ENCODE measurements around the gene IFNAR1. TPM values are rescaled to one million over a fixed set of nuclear protein-coding genes. Genes with fewer than 3 reads are reported as not detected.

IFNAR1 gene
- total and polyA plus RNA-seq, 2 donors (not counting 3 experiments of a cell fraction or from before 2014, with no cell fraction given): 16.2 to 47.8 TPM

DNA sequence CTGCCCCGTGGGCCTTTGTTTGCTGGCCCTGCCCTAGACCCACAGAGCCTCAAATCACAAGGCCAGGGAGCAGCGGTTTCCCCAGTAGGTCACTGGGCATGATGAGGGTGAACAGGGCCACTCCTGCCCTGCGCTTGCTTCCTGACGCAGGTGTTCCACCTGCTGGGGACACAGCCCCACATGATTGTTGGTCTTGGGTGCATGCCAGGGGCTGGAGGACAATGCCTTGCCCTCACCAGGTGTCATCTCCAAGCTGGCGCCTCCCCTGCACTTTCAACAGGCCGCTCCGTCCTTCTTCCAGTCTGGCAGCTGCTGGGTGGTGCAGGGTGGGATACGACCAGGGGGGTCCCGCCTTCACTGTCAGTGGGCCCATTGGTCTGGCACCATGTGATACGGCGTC lies 34.3 kb upstream of the IFNAR1 start:
- no peak overlapping the region for H3K27ac ChIP-seq (ENCODE audit: insufficient read depth, low read depth, low read length)
- no peaks in the 10 kb centered on the region for H3K9me1 ChIP-seq (replicated peaks; ENCODE audit: control insufficient read depth, extremely low read depth, insufficient read depth, low read length)
- no peaks in the 10 kb centered on the region for H4K20me1 ChIP-seq (replicated peaks; ENCODE audit: control insufficient read depth, extremely low read depth, insufficient read depth, low read length)
- FAIRE-seq: no peak
- ChIA-PET POLR2A (no interaction called here), CTCF (no interaction called here)
- dilution Hi-C loops (cut with MboI; ENCODE audit: extremely low pct_ligation_motif_present, low sequenced_read_pairs): no loop called here
- intact Hi-C loops (cut with micrococcal nuclease): no loop called here
- TF ChIP-seq, protein P1, sequence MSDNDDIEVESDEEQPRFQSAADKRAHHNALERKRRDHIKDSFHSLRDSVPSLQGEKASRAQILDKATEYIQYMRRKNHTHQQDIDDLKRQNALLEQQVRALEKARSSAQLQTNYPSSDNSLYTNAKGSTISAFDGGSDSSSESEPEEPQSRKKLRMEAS (IDR thresholded peaks at IDR 0.05; ENCODE audit: insufficient read depth, insufficient read length): no peak
- TF ChIP-seq POLR2A (IDR thresholded peaks at IDR 0.05; ENCODE audit: low read depth, low read length): no peak
- no peak for TF ChIP-seq EZH2 (IDR thresholded peaks at IDR 0.05; ENCODE audit: borderline replicate concordance, low read depth, low read length, severe bottlenecking)
- TF ChIP-seq JUN (IDR thresholded peaks at IDR 0.05; ENCODE audit: borderline replicate concordance, insufficient read depth, insufficient read length, low read depth): no peak
- TF ChIP-seq MYC (IDR thresholded peaks at IDR 0.05; ENCODE audit: low read depth, low read length): no peak
- TF ChIP-seq, protein P2, sequence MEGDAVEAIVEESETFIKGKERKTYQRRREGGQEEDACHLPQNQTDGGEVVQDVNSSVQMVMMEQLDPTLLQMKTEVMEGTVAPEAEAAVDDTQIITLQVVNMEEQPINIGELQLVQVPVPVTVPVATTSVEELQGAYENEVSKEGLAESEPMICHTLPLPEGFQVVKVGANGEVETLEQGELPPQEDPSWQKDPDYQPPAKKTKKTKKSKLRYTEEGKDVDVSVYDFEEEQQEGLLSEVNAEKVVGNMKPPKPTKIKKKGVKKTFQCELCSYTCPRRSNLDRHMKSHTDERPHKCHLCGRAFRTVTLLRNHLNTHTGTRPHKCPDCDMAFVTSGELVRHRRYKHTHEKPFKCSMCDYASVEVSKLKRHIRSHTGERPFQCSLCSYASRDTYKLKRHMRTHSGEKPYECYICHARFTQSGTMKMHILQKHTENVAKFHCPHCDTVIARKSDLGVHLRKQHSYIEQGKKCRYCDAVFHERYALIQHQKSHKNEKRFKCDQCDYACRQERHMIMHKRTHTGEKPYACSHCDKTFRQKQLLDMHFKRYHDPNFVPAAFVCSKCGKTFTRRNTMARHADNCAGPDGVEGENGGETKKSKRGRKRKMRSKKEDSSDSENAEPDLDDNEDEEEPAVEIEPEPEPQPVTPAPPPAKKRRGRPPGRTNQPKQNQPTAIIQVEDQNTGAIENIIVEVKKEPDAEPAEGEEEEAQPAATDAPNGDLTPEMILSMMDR (IDR thresholded peaks at IDR 0.05; ENCODE audit: extremely low read depth in 1 of 2, insufficient read depth in 1 of 2, low read depth in 1 of 2, low read length in 2 of 2): no peak
- peaks cover 0 to 5% of the 10 kb centered on the region in 2 experiments for H3K36me3 ChIP-seq (ENCODE audit: control insufficient read depth in 2 of 2, extremely low read depth in 1 of 2, insufficient read depth in 2 of 2, low read length in 2 of 2)
- BruUV-seq (replicated peaks): no TSS peak
- H3K27me3 ChIP-seq (ENCODE audit: control insufficient read depth in 2 of 2, insufficient read depth in 2 of 2, low read length in 2 of 2): no peaks in the 10 kb centered on the region
- H3K9ac ChIP-seq (replicated peaks; ENCODE audit: extremely low read depth, insufficient read depth, low read length): no peak overlapping the region
- H3K4me2 ChIP-seq (ENCODE audit: insufficient read depth, low read length): no peak overlapping the region
- H2AFZ ChIP-seq (ENCODE audit: low read depth, low read length): no peak overlapping the region
- H3K4me3 ChIP-seq (replicated peaks in 1 of 3; ENCODE audit: insufficient read depth in 1 of 3, low read depth in 1 of 3, low read length in 3 of 3): no peak overlapping the region
- peaks cover 28% of the 10 kb centered on the region for H3K4me1 ChIP-seq (ENCODE audit: control insufficient read depth, extremely low read depth, insufficient read depth, low read length)
- H3K79me2 ChIP-seq (ENCODE audit: control insufficient read depth, insufficient read depth, low read length): no peaks in the 10 kb centered on the region
- no peak for DNase-seq (ENCODE audit: low read depth, low spot score)
- no peaks in the 10 kb centered on the region for H3K9me3 ChIP-seq (replicated peaks; ENCODE audit: control insufficient read depth, insufficient read depth, low read length)

DNA sequence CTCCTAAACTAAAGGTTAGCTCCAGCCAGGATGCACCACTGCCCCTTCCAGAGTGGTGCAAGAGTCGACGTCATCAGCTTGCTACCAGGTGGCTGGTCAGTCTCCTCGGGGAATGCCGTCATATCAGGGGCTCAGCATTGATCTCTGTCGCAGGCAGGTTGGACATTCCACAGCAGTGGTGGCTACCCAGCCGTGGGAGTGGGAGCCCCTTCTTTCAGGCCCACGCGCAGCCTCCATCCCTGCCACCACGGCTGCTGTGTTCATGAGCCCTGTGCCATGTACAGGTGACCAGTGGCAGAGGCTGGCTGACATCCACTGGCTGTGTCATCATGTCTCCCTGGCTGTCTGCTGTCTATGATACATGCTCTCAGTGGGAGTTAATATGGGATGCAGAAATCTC lies 33.1 kb upstream of the IFNAR1 start:
- TF ChIP-seq POLR2A (IDR thresholded peaks at IDR 0.05; ENCODE audit: low read depth, low read length) (no peak), GATA2 (IDR thresholded peaks at IDR 0.05; ENCODE audit: insufficient read depth, insufficient read length, low read depth, low read length) (no peak), MYC (IDR thresholded peaks at IDR 0.05; ENCODE audit: low read depth, low read length) (no peak), JUN (IDR thresholded peaks at IDR 0.05; ENCODE audit: borderline replicate concordance, insufficient read depth, insufficient read length, low read depth) (no peak), EZH2 (IDR thresholded peaks at IDR 0.05; ENCODE audit: borderline replicate concordance, low read depth, low read length, severe bottlenecking) (no peak), FOS (IDR thresholded peaks at IDR 0.05; ENCODE audit: borderline replicate concordance, insufficient read depth, low read length) (no peak), POLR2AphosphoS5 (IDR thresholded peaks at IDR 0.05; ENCODE audit: insufficient read depth, low read depth, low read length) (no peak)
- TF ChIP-seq, protein P2 (IDR thresholded peaks at IDR 0.05; ENCODE audit: extremely low read depth in 1 of 2, insufficient read depth in 1 of 2, low read depth in 1 of 2, low read length in 2 of 2): no peak
- TF ChIP-seq, protein P1 (IDR thresholded peaks at IDR 0.05; ENCODE audit: insufficient read depth, insufficient read length): no peak
- POLR2A ChIA-PET: no interaction called here
- BruUV-seq (replicated peaks): no TSS peak

More for the DNA sequence above, 33.1 kb upstream of the IFNAR1 start:
- peaks cover 26% of the 10 kb centered on the region for H3K4me1 ChIP-seq (ENCODE audit: control insufficient read depth, extremely low read depth, insufficient read depth, low read length)
- no peaks in the 10 kb centered on the region for H3K79me2 ChIP-seq (ENCODE audit: control insufficient read depth, insufficient read depth, low read length)
- intact Hi-C loops (cut with micrococcal nuclease) (no loop called here), dilution Hi-C loops (cut with MboI; ENCODE audit: extremely low pct_ligation_motif_present, low sequenced_read_pairs) (no loop called here)
- H3K27me3 ChIP-seq (ENCODE audit: control insufficient read depth in 2 of 2, insufficient read depth in 2 of 2, low read length in 2 of 2): no peaks in the 10 kb centered on the region
- H3K27ac ChIP-seq (ENCODE audit: insufficient read depth, low read depth, low read length): no peak overlapping the region
- H3K9ac ChIP-seq (replicated peaks; ENCODE audit: extremely low read depth, insufficient read depth, low read length): no peak overlapping the region
- H3K36me3 ChIP-seq (ENCODE audit: control insufficient read depth in 2 of 2, extremely low read depth in 1 of 2, insufficient read depth in 2 of 2, low read length in 2 of 2): peaks cover 0 to 5% of the 10 kb centered on the region in 2 experiments
- H3K4me3 ChIP-seq (replicated peaks in 1 of 3; ENCODE audit: insufficient read depth in 1 of 3, low read depth in 1 of 3, low read length in 3 of 3): no peak overlapping the region
- no peaks in the 10 kb centered on the region for H3K9me1 ChIP-seq (replicated peaks; ENCODE audit: control insufficient read depth, extremely low read depth, insufficient read depth, low read length)
- no peak overlapping the region for H2AFZ ChIP-seq (ENCODE audit: low read depth, low read length)
- H3K9me3 ChIP-seq (replicated peaks; ENCODE audit: control insufficient read depth, insufficient read depth, low read length): no peaks in the 10 kb centered on the region
- no peaks in the 10 kb centered on the region for H4K20me1 ChIP-seq (replicated peaks; ENCODE audit: control insufficient read depth, extremely low read depth, insufficient read depth, low read length)
- DNase-seq (ENCODE audit: low read depth, low spot score) (no peak), FAIRE-seq (no peak)
- CTCF ChIA-PET: no interaction called here
- H3K4me2 ChIP-seq (ENCODE audit: insufficient read depth, low read length): no peak overlapping the region
